Transverse colon (tissue), 4 donors: ENCODE results near the gene TDRD1. TPM values are rescaled to one million over a fixed set of nuclear protein-coding genes. Genes with fewer than 3 reads are reported as not detected.

Source experiments
- DNase-seq: peaks from one replicate; pipeline ENCODE4 v3.0.0-alpha.2; 2019
- H3K27ac ChIP-seq, 4 donors: fragments of 200-600 bp; sonication (generic); 2 replicates each; pipeline ENCODE4 v1.5.1; 2016 to 2018; ENCODE audit warnings: inconsistent platforms in 4 of 4
- H3K27me3 ChIP-seq: fragments of 200-600 bp; sonication (generic); 2 replicates; pipeline ENCODE4 v1.5.1; 2017; ENCODE audit warnings: inconsistent platforms
- H3K36me3 ChIP-seq, 4 donors: fragments of 200-600 bp; sonication (generic); 2 replicates each; pipeline ENCODE4 v1.5.1; 2017 to 2019; ENCODE audit warnings: inconsistent platforms in 4 of 4
- H3K4me1 ChIP-seq, 4 donors: fragments of 200-600 bp; sonication (generic); 2 replicates each; pipeline ENCODE4 v1.5.1; 2017 to 2020; ENCODE audit warnings: inconsistent platforms in 4 of 4
- H3K4me3 ChIP-seq, 4 donors: fragments of 200-600 bp; sonication (generic); 1 replicate in 1 of 4; 2 replicates in 3 of 4; pipeline versions ENCODE4 v1.5.1 to v1.6.1; 2017 to 2019; ENCODE audit warnings: inconsistent platforms in 4 of 4
- H3K9me3 ChIP-seq, 2 donors: fragments of 200-600 bp; sonication (generic); 2 replicates each; pipeline ENCODE4 v1.5.1; 2017 to 2019; ENCODE audit warnings: inconsistent platforms in 2 of 2
- CTCF ChIP-seq, 5 experiments: fragments of 200-600 bp in 3 of 5; fragments of 450-650 bp in 2 of 5; sonication (generic) in 3 of 5; IDR thresholded peaks; 1 replicate in 2 of 5; 2 replicates in 3 of 5; pipeline ENCODE4 v1.5.1; 2016 to 2017; ENCODE audit warnings: antibody characterized with exemption in 5 of 5, inconsistent platforms in 3 of 5, mild to moderate bottlenecking in 2 of 5, moderate library complexity in 1 of 5
- EP300 ChIP-seq: sonication (generic); formaldehyde crosslinking; IDR thresholded peaks from one replicate; pipeline ENCODE4 v1.6.1; 2017; ENCODE audit warnings: antibody characterized with exemption, low read depth
- POLR2A ChIP-seq: fragments of 450-650 bp; IDR thresholded peaks from one replicate; pipeline ENCODE4 v1.6.1; 2016; ENCODE audit warnings: antibody characterized with exemption, mild to moderate bottlenecking, moderate library complexity
- POLR2AphosphoS5 ChIP-seq, 3 donors: sonication (generic); formaldehyde crosslinking; IDR thresholded peaks; one replicate each; pipeline ENCODE4 v1.6.1; 2016; ENCODE audit warnings: antibody characterized with exemption in 3 of 3
- WGBS, 2 donors: methylation state at CpG; one replicate each; pipeline ENCODE4 v1.1.5; 2018; ENCODE audit warnings: low coverage in 1 of 2; 5-methylcytosine and 5-hydroxymethylcytosine counted together
- in situ Hi-C, 4 donors: fragments of 200-750 bp; cut with MboI; loops; one replicate each; pipeline versions ENCODE4 v1.15.0 to v1.15.1; 2017; ENCODE audit warnings: low sequenced_read_pairs in 3 of 4, low pct_ligation_motif_present in 1 of 4, low pct_unique_long_range_greater_than_20kb in 1 of 4
- intact Hi-C: fragments of 100-400 bp; cut with DNase I; formaldehyde crosslinking; loops from one replicate; pipeline ENCODE4 v1.15.1; 2023; ENCODE audit warnings: low total_unique reads
- total RNA-seq, 4 donors: library from RNA; depleted of rRNA; stranded (reverse); fragments of >200 nt; gene quantifications; one replicate each; pipeline ENCODE4 v1.1.0, GENCODE V29; 2016

TDRD1 gene
- total RNA-seq, 4 donors from 2014 or later, result 0.14 TPM; not detected in 3

- Histone ChIP-seq H3K4me3 (no peak overlapping the region), H3K27ac (no peak overlapping the region), H3K36me3 (peaks cover 0 to 2% (median 0%) of the 10 kb centered on the region in 4 donors), H3K9me3 (no peaks in the 10 kb centered on the region), H3K4me1 (peaks cover 7 to 52% (median 20%) of the 10 kb centered on the region in 4 donors), H3K27me3 (no peaks in the 10 kb centered on the region)
- 100% methylated on average over 3 of the region's 3 CpGs for WGBS, 2 donors
- DNase-seq, result no peak
- TF ChIP-seq CTCF (IDR thresholded peaks at IDR 0.05) (no peak), EP300 (no peak), POLR2AphosphoS5 (IDR thresholded peaks at IDR 0.05) (no peak), POLR2A (no peak)
- intact Hi-C loops, result no loop called here
- in situ Hi-C loops, result no loop called here
Observed at GRCh38 chr10:114167985-114168384, 11.2 kb upstream of the TDRD1 start.

GRCh38 chr10:114168450-114169009, 10.6 kb upstream of the TDRD1 start:
- WGBS, 2 donors, result 97% methylated on average over 3 of the region's 3 CpGs; no CpG with 5 or more reads in 1 of the 2 donors
- Histone ChIP-seq H3K4me3 (no peak overlapping the region), H3K4me1 (peaks cover 7 to 48% (median 18%) of the 10 kb centered on the region in 4 donors), H3K36me3 (no peaks in the 10 kb centered on the region), H3K27ac (no peak overlapping the region), H3K27me3 (no peaks in the 10 kb centered on the region), H3K9me3 (no peaks in the 10 kb centered on the region)
- intact Hi-C loops, result no loop called here
- in situ Hi-C loops, result no loop called here
- TF ChIP-seq CTCF (IDR thresholded peaks at IDR 0.05) (no peak), POLR2A (no peak), EP300 (no peak), POLR2AphosphoS5 (IDR thresholded peaks at IDR 0.05) (no peak)
- DNase-seq, result no peak

GRCh38 chr10:114172216-114172615, 6.9 kb upstream of the TDRD1 start:
- DNase-seq, result no peak
- Histone ChIP-seq H3K4me3 (peak overlapping the region in 3 of 4 donors; percentile 71 to 87 (median 86)), H3K9me3 (no peaks in the 10 kb centered on the region), H3K27ac (peak overlapping the region; percentile 89 to 96 (median 95)), H3K36me3 (no peaks in the 10 kb centered on the region), H3K4me1 (peaks cover 0 to 42% (median 21%) of the 10 kb centered on the region in 4 donors), H3K27me3 (no peaks in the 10 kb centered on the region)
- in situ Hi-C loops (no loop called here), intact Hi-C loops (no loop called here)
- no peak for TF ChIP-seq CTCF (IDR thresholded peaks at IDR 0.05)
- no peak for TF ChIP-seq POLR2A
- no peak for TF ChIP-seq EP300
- no peak for TF ChIP-seq POLR2AphosphoS5 (IDR thresholded peaks at IDR 0.05)
- WGBS, 2 donors, result 11 to 33% methylated on average over 1 of the region's 1 CpG

GRCh38 chr10:114172776-114173602, 6.2 kb upstream of the TDRD1 start:
- Histone ChIP-seq H3K4me3 (peak overlapping the region; percentile 71 to 96 (median 86)), H3K36me3 (no peaks in the 10 kb centered on the region), H3K27ac (peak overlapping the region; percentile 89 to 96 (median 95)), H3K9me3 (no peaks in the 10 kb centered on the region), H3K27me3 (no peaks in the 10 kb centered on the region), H3K4me1 (peaks cover 0 to 39% (median 21%) of the 10 kb centered on the region in 4 donors)
- no peak for DNase-seq
- in situ Hi-C loops (no loop called here), intact Hi-C loops (no loop called here)
- TF ChIP-seq POLR2AphosphoS5 (IDR thresholded peaks at IDR 0.05) (no peak), EP300 (no peak), POLR2A (no peak), CTCF (IDR thresholded peaks at IDR 0.05) (no peak)
- 13 to 15% methylated on average over 9 of the region's 9 CpGs for WGBS, 2 donors
